ENCODE measurements around the gene FOXC2. TPM values are rescaled to one million over a fixed set of nuclear protein-coding genes. Genes with fewer than 3 reads are reported as not detected.
A peak's percentile ranks its signal among the peaks of the same experiment; 100 is the strongest.

Gene FOXC2
- polyA plus RNA-seq, 1 of the 3 experiments (the other 2 are of a cell fraction) = 1.3 TPM

DNA sequence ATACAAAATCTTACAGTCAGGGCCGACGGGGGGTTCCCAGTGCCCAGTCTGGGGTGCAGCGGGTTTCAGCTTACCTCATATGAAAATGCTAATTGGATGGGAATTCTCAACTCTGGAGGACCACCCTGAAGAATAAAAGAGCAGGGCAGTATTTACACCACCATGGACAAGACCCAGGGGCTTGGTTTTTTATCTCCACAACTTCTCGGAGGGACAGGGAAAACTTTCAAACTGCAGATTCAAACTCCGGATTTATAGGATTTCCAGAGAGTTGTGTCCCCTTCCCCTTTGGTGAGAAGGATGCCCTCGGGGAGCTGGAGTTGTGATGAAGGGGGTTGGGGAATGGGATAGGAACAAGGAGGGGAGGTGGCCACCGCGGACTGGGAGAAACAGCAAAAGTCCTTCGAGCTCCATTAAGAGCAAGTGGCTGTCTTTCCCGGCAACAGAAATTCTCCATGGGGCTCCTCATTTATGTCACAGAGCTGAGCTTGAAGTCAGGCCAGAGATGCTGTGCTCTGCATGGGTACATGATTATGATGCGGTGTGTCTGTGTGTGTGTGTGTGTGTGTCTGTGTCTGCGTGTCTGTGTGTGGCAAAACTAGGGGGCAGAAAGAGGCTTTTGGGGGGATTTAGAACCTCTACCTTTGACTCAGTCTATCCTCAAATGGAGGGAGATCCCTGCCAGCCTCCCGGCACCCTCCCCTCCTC lies 27.4 kb downstream of the FOXC2 start:
- no peaks in the 10 kb centered on the region for H3K9me3 ChIP-seq
- POLR2A ChIA-PET = no interaction called here
- TF ChIP-seq, protein P1, sequence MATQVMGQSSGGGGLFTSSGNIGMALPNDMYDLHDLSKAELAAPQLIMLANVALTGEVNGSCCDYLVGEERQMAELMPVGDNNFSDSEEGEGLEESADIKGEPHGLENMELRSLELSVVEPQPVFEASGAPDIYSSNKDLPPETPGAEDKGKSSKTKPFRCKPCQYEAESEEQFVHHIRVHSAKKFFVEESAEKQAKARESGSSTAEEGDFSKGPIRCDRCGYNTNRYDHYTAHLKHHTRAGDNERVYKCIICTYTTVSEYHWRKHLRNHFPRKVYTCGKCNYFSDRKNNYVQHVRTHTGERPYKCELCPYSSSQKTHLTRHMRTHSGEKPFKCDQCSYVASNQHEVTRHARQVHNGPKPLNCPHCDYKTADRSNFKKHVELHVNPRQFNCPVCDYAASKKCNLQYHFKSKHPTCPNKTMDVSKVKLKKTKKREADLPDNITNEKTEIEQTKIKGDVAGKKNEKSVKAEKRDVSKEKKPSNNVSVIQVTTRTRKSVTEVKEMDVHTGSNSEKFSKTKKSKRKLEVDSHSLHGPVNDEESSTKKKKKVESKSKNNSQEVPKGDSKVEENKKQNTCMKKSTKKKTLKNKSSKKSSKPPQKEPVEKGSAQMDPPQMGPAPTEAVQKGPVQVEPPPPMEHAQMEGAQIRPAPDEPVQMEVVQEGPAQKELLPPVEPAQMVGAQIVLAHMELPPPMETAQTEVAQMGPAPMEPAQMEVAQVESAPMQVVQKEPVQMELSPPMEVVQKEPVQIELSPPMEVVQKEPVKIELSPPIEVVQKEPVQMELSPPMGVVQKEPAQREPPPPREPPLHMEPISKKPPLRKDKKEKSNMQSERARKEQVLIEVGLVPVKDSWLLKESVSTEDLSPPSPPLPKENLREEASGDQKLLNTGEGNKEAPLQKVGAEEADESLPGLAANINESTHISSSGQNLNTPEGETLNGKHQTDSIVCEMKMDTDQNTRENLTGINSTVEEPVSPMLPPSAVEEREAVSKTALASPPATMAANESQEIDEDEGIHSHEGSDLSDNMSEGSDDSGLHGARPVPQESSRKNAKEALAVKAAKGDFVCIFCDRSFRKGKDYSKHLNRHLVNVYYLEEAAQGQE (IDR thresholded peaks at IDR 0.05; ENCODE audit: low read depth, low read length) = peak; percentile 68; the same call in 1 of the 2 replicates
- TF ChIP-seq SMC3 (IDR thresholded peaks at IDR 0.05; ENCODE audit: low read depth, low read length) = no peak
- TF ChIP-seq, protein P2, sequence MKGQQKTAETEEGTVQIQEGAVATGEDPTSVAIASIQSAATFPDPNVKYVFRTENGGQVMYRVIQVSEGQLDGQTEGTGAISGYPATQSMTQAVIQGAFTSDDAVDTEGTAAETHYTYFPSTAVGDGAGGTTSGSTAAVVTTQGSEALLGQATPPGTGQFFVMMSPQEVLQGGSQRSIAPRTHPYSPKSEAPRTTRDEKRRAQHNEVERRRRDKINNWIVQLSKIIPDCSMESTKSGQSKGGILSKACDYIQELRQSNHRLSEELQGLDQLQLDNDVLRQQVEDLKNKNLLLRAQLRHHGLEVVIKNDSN (IDR thresholded peaks at IDR 0.05; ENCODE audit: borderline replicate concordance, low read depth) = no peak
- H3K4me3 ChIP-seq (ENCODE audit: low read depth in 2 of 2, low read length in 1 of 2) = no peak overlapping the region
- peak overlapping the region in 1 of 2 experiments; percentile 47; a peak in 1 of 4 replicates for H3K27ac ChIP-seq (ENCODE audit: low read depth in 2 of 2, low read length in 1 of 2)
- H3K9me2 ChIP-seq = no peaks in the 10 kb centered on the region
- no peaks in the 10 kb centered on the region for H4K20me1 ChIP-seq (ENCODE audit: insufficient read depth)
- no peak for DNase-seq
- H3K79me2 ChIP-seq (ENCODE audit: insufficient read depth) = peaks cover 2% of the 10 kb centered on the region; the same call in 1 of the 2 replicates
- 20% methylated on average over 13 of the region's 13 CpGs for WGBS (ENCODE audit: low lambda C conversion rate)
- peaks cover 2 to 22% of the 10 kb centered on the region in 2 experiments; a peak in 3 of 4 replicates for H3K4me1 ChIP-seq (ENCODE audit: control insufficient read depth in 1 of 2, insufficient read depth in 2 of 2, low read depth in 1 of 2, low read length in 1 of 2)
- H3K9ac ChIP-seq = peak overlapping the region; percentile 30
- CTCF ChIA-PET = no interaction called here
- H3K36me3 ChIP-seq (replicated peaks in 1 of 2; ENCODE audit: control insufficient read depth in 1 of 2, insufficient read depth in 2 of 2, low read length in 1 of 2) = no peaks in the 10 kb centered on the region
- H3F3A ChIP-seq (replicated peaks; ENCODE audit: insufficient read depth) = peaks cover 17% of the 10 kb centered on the region
- no peak overlapping the region; the same call in 1 of the 2 replicates for H2AFZ ChIP-seq (ENCODE audit: low read depth)
- peak overlapping the region; percentile 35 for H3K4me2 ChIP-seq
- H3K27me3 ChIP-seq (ENCODE audit: insufficient read depth) = no peaks in the 10 kb centered on the region

DNA sequence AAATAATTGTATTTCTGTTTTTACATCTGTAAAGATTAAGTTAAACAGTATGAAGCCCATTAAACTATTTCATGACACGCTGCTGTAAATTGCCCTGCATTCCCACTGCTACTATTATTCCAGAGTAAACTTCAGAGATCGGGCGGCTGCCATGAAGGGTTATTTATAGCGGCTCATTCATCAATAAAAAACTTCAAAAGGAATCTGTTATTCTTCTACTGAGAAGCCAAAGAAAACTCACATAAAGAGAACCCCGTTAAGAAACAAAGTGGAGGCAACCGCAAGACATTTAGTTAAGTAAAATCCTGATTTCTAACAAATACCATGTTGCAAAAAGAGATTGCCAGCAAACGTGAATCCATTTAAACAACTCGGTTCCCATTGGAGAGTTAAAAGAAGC lies 28.1 kb downstream of the FOXC2 start:
- TF ChIP-seq ELF1 (IDR thresholded peaks at IDR 0.05) (no peak), MEF2A (IDR thresholded peaks at IDR 0.05; ENCODE audit: borderline replicate concordance, low read depth) (0 out of 2 replicates have a peak, but pooled peaks have one; percentile 31), TCF12 (IDR thresholded peaks at IDR 0.05) (0 out of 2 replicates have a peak, but pooled peaks have one; percentile 6)
- no peaks in the 10 kb centered on the region for H3K9me2 ChIP-seq
- no peak for DNase-seq
- no peaks in the 10 kb centered on the region for H4K20me1 ChIP-seq (ENCODE audit: insufficient read depth)
- H3K36me3 ChIP-seq (replicated peaks in 1 of 2; ENCODE audit: control insufficient read depth in 1 of 2, insufficient read depth in 2 of 2, low read length in 1 of 2) = no peaks in the 10 kb centered on the region
- H3F3A ChIP-seq (replicated peaks; ENCODE audit: insufficient read depth) = peaks cover 17% of the 10 kb centered on the region
- peaks cover 2% of the 10 kb centered on the region; the same call in 1 of the 2 replicates for H3K79me2 ChIP-seq (ENCODE audit: insufficient read depth)
- H3K27me3 ChIP-seq (ENCODE audit: insufficient read depth) = no peaks in the 10 kb centered on the region
- no peak overlapping the region for H3K4me3 ChIP-seq (ENCODE audit: low read depth in 2 of 2, low read length in 1 of 2)
- H3K27ac ChIP-seq (ENCODE audit: low read depth in 2 of 2, low read length in 1 of 2) = peak overlapping the region in 1 of 2 experiments; percentile 47; a peak in 2 of 4 replicates
- peaks cover 2 to 18% of the 10 kb centered on the region in 2 experiments; a peak in 3 of 4 replicates for H3K4me1 ChIP-seq (ENCODE audit: control insufficient read depth in 1 of 2, insufficient read depth in 2 of 2, low read depth in 1 of 2, low read length in 1 of 2)
- CTCF ChIA-PET = no interaction called here
- H3K9me3 ChIP-seq = no peaks in the 10 kb centered on the region
- no peak overlapping the region for H2AFZ ChIP-seq (ENCODE audit: low read depth)
- peak overlapping the region; percentile 35 for H3K4me2 ChIP-seq
- POLR2A ChIA-PET = no interaction called here
- WGBS (ENCODE audit: low lambda C conversion rate) = 28% methylated on average over 8 of the region's 8 CpGs
- peak overlapping the region; percentile 30; the same call in 1 of the 2 replicates for H3K9ac ChIP-seq

All from SK-N-SH (cell line).